AG10803 (cell line): ENCODE results near the gene EDN2.
A peak's percentile ranks its signal among the peaks of the same experiment; 100 is the strongest.

Experiments
- DNase-seq: peaks from one replicate; pipeline ENCODE4 v3.0.0; 2010; ENCODE audit warnings: low read depth
- H3K4me3 ChIP-seq: 2 replicates; pipeline ENCODE4 v1.5.1; 2011; ENCODE audit warnings: mild to moderate bottlenecking, low read length, control low read depth
- TF ChIP-seq, protein P1 (sequence below): conservative IDR thresholded peaks from 2 replicates; pipeline ENCODE4 v1.5.1; 2011; ENCODE audit warnings: mild to moderate bottlenecking, low read length, control low read depth, inconsistent platforms

The EDN2 gene

DNA sequence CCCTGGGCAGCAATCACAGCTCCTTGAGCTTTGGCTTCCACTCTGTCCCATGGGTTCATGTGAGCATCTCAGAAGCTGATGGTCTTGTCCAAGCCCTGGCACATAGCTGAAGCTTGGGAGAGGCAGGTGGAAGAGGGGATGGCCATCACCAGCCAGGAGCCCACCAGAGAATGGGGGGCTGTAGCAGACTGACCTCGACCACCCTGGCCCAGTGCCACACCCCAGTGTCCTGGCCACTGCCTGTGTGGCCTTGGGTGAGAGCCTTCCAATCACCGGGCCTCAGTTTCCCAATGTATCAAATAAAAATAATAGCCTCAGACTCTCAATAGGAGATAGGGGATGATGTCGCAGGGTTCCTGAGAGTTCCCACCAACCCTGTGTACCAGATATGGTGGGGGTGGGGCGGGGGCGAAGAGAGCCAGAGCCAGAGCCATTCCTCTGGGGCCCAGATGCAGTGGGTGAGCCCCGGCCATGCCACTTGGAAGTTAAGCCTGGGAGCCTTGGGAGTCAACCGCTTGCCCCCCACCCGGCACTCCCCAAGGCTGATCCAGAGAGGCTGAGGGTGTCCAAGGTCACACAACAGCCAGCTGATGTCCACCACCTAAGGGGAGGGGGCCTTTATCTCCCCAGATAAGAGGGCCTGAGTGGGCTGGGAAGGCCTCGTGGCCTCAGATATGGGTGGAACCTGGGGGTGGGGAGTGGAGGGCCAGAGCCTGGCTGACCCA lies 9.3 kb upstream of the EDN2 start:
- no peak for DNase-seq
- H3K4me3 ChIP-seq = no peak overlapping the region
- TF ChIP-seq, protein P1, sequence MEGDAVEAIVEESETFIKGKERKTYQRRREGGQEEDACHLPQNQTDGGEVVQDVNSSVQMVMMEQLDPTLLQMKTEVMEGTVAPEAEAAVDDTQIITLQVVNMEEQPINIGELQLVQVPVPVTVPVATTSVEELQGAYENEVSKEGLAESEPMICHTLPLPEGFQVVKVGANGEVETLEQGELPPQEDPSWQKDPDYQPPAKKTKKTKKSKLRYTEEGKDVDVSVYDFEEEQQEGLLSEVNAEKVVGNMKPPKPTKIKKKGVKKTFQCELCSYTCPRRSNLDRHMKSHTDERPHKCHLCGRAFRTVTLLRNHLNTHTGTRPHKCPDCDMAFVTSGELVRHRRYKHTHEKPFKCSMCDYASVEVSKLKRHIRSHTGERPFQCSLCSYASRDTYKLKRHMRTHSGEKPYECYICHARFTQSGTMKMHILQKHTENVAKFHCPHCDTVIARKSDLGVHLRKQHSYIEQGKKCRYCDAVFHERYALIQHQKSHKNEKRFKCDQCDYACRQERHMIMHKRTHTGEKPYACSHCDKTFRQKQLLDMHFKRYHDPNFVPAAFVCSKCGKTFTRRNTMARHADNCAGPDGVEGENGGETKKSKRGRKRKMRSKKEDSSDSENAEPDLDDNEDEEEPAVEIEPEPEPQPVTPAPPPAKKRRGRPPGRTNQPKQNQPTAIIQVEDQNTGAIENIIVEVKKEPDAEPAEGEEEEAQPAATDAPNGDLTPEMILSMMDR = no peak

DNA sequence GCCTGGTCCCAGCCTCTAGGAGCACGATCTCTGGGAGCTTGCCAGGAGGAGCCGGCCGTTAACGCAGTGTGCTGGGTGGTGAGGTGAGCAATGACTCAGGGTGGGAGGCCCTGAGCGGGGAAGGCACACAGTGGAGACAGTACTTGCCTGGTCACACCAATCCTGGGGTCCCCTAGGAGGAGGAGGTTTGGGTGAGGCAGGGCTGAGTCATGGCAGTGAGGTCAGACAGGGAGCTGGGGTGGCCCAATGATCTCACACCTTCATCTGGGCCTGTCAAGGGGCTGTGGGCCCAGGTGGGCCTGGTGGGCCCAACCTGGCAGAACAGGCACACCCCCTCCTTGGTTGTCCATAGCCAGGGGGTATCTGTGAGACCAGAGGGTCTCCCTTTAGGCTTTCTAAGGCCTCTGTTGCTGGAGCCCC lies 8.6 kb upstream of the EDN2 start:
- TF ChIP-seq, protein P1 = no peak
- peak; percentile 78 for DNase-seq
- no peak overlapping the region for H3K4me3 ChIP-seq

DNA sequence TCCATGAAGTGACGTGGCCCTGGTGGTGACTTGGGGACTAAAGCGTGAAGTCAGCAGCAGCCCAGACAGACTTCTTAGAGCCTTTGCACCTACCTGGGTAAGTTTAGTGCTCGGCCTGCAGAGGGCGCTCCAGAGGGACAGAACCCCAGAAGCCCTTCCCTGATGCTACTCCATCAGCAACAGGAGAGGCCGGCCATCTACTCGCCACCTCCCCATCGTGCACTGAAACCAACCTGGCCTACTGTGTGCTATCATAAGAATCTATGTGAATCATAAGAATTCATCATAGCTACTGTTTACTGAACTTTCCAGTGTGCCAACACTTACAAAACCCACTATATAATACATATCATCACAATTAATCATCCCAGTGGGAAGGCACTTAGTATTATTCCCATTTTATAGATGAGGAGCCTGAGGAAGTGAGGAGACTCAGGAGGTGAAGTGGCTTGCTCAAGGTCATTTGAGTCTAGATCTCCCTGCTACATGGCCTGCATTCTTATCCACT lies 7.9 kb upstream of the EDN2 start:
- H3K4me3 ChIP-seq = no peak overlapping the region
- no peak for DNase-seq
- TF ChIP-seq, protein P1 = peak; percentile 51

DNA sequence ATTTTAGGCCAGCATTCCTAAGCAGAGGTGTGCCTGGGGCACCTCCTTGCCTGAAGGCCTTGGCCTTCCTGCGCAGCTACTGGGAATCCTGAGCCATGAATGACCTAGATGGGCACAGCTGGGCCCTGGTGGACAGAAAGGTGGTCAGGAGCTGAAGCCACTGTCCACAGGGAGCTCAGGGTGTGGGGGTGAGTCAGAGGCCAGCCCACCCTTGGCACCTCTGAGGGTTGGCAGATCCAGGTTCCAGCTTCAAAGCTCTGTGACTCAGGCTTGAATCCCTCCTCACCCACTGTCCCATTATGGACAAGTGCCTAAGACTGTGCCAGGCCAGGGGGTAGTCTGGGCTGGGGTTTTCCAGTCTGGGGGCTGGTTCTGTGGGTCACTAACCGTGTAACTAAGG lies 6.4 kb upstream of the EDN2 start:
- no peak overlapping the region for H3K4me3 ChIP-seq
- TF ChIP-seq, protein P1 = no peak
- DNase-seq = no peak

DNA sequence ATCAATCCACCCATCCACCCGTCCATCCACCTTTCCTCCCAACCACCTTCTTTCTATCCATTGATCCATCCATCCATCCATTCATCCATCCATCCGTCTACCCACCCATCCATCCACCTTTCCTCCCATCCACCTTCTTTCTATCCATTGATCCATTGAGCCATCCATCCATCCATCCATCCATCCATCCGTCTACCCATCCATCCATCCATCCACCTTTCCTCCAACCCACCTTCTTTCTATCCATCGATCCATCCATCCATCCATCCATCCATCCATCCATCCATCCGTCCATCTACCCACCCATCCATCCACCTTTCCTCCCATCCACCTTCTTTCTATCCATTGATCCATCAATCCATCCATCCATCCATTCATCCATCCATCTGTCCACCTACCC lies 5.1 kb upstream of the EDN2 start:
- no peak overlapping the region for H3K4me3 ChIP-seq
- TF ChIP-seq, protein P1 = no peak
- no peak for DNase-seq

DNA sequence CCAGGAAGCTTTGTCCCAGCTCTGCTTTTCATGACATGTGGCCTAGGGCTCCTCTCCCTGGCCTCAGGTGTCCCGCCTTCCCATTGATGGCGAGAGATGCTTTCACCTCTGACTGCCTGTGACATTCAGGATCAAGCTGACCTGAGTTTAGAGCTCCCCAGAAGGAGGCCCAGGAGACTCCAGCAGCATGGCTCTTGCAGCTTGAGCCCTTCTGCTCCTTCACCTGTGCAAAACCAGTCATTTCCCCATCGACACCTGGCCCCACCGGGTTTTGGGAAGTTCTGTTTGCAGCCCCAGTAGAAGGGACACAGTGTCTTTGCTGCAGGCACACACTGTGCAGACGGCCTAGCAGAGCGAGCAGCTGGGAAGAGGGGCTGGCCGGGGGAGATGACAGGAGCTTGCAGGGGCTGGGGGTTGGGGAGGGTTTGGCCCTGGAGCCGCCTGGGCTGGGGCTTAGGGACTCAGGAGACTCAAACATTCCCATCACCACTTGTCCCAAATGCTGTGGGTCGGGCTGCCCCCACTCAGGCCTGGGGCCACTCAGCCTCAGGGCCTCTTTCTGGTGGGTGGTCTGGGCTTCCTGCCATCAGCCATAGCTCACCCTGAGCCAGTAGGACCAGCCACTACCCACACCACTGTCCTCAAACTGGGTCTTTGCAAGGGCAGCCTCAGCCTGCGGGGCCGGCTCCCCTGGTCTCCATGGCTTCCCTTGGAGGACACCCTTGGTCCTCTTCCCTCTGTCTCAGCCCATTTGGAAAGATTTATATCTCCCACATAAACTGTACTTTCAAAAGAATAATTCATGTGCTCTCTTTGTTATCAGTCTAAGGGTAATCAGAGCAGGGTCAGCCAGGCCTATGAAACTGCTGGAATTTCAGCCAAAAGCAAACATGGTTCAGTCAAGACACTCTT lies 3.8 kb upstream of the EDN2 start:
- H3K4me3 ChIP-seq = no peak overlapping the region
- TF ChIP-seq, protein P1 = no peak
- no peak for DNase-seq
